ENCODE results near the gene SEC16A. TPM values are rescaled to one million over a fixed set of nuclear protein-coding genes. Genes with fewer than 3 reads are reported as not detected.

The SEC16A gene
- total RNA-seq, 1 experiment from 2014 or later, result 7.5 TPM

- H3K27me3 ChIP-seq, result no peaks in the 10 kb centered on the region
- H3K36me3 ChIP-seq, result peaks cover 56% of the 10 kb centered on the region
- DNase-seq, result no peak
- no peak overlapping the region for H3K4me3 ChIP-seq
- H3K9me3 ChIP-seq, result no peaks in the 10 kb centered on the region
Measured at GRCh38 chr9:136397643-136398042, 85.2 kb downstream of the SEC16A start.

- no peaks in the 10 kb centered on the region for H3K27me3 ChIP-seq
- H3K4me3 ChIP-seq, result no peak overlapping the region
- peaks cover 66% of the 10 kb centered on the region for H3K36me3 ChIP-seq
- H3K9me3 ChIP-seq, result no peaks in the 10 kb centered on the region
- DNase-seq, result no peak
Measured at GRCh38 chr9:136396219-136396515, 86.7 kb downstream of the SEC16A start.

- no peak overlapping the region for H3K4me3 ChIP-seq
- H3K27me3 ChIP-seq, result no peaks in the 10 kb centered on the region
- peaks cover 69% of the 10 kb centered on the region for H3K36me3 ChIP-seq
- DNase-seq, result no peak
- H3K9me3 ChIP-seq, result no peaks in the 10 kb centered on the region
Measured at GRCh38 chr9:136395345-136396218, 87.3 kb downstream of the SEC16A start.

- DNase-seq, result no peak
- H3K36me3 ChIP-seq, result peaks cover 69% of the 10 kb centered on the region
- no peaks in the 10 kb centered on the region for H3K27me3 ChIP-seq
- H3K4me3 ChIP-seq, result no peak overlapping the region
- no peaks in the 10 kb centered on the region for H3K9me3 ChIP-seq
Measured at GRCh38 chr9:136395020-136395340, 87.9 kb downstream of the SEC16A start.

- no peaks in the 10 kb centered on the region for H3K27me3 ChIP-seq
- peaks cover 72% of the 10 kb centered on the region for H3K36me3 ChIP-seq
- no peak overlapping the region for H3K4me3 ChIP-seq
- DNase-seq, result no peak
- no peaks in the 10 kb centered on the region for H3K9me3 ChIP-seq
Measured at GRCh38 chr9:136394312-136395019, 88.4 kb downstream of the SEC16A start.

GRCh38 chr9:136393531-136393930, 89.3 kb downstream of the SEC16A start:
- Histone ChIP-seq H3K36me3 (peaks cover 73% of the 10 kb centered on the region), H3K4me3 (no peak overlapping the region), H3K27me3 (no peaks in the 10 kb centered on the region)

GRCh38 chr9:136392538-136393449, 90.0 kb downstream of the SEC16A start:
- no peaks in the 10 kb centered on the region for H3K9me3 ChIP-seq
- peaks cover 70% of the 10 kb centered on the region for H3K36me3 ChIP-seq
- no peak overlapping the region for H3K4me3 ChIP-seq
- H3K27me3 ChIP-seq, result no peaks in the 10 kb centered on the region
- no peak for DNase-seq

More at GRCh38 chr9:136393531-136393930, 89.3 kb downstream of the SEC16A start:
- no peaks in the 10 kb centered on the region for H3K9me3 ChIP-seq
- no peak for DNase-seq

GRCh38 chr9:136391737-136392537, 90.9 kb downstream of the SEC16A start:
- H3K4me3 ChIP-seq, result no peak overlapping the region
- H3K9me3 ChIP-seq, result no peaks in the 10 kb centered on the region
- DNase-seq, result no peak
- H3K36me3 ChIP-seq, result peaks cover 71% of the 10 kb centered on the region
- H3K27me3 ChIP-seq, result no peaks in the 10 kb centered on the region

Other genes starting within 250 kb of the SEC16A start
- 22.7 and 28.2 TPM in 2 replicates for gene QSOX2, start 237.2 kb downstream of the SEC16A start, total RNA-seq (2014; rRNA removed; shearing (Covaris generic); ENCODE audit: low replicate concordance)
- 0.02 TPM in 1 of 2 replicates, not detected in the other for gene CCDC187, start 178.9 kb downstream of the SEC16A start, total RNA-seq (2014; rRNA removed; shearing (Covaris generic); ENCODE audit: low replicate concordance)
- gene GPSM1, start 155.5 kb downstream of the SEC16A start, total RNA-seq (2014; rRNA removed; shearing (Covaris generic); ENCODE audit: low replicate concordance), result 31.4 and 46.3 TPM in 2 replicates
- gene DNLZ, start 119.3 kb downstream of the SEC16A start, total RNA-seq (2014; rRNA removed; shearing (Covaris generic); ENCODE audit: low replicate concordance), result 15.2 and 47.9 TPM in 2 replicates
- 1.7 TPM in 1 of 2 replicates, not detected in the other for gene CARD9, start 109.4 kb downstream of the SEC16A start, total RNA-seq (2014; rRNA removed; shearing (Covaris generic); ENCODE audit: low replicate concordance)
- 9.1 and 14.1 TPM in 2 replicates for gene SNAPC4, start 82.9 kb downstream of the SEC16A start, total RNA-seq (2014; rRNA removed; shearing (Covaris generic); ENCODE audit: low replicate concordance)
- gene ENTR1, start 72.4 kb downstream of the SEC16A start, total RNA-seq (2014; rRNA removed; shearing (Covaris generic); ENCODE audit: low replicate concordance), result 65.6 and 95.9 TPM in 2 replicates
- 56.3 and 83.7 TPM in 2 replicates for gene PMPCA, start 72.4 kb downstream of the SEC16A start, total RNA-seq (2014; rRNA removed; shearing (Covaris generic); ENCODE audit: low replicate concordance)
- 2.9 and 10.4 TPM in 2 replicates for gene INPP5E, start 43.2 kb downstream of the SEC16A start, total RNA-seq (2014; rRNA removed; shearing (Covaris generic); ENCODE audit: low replicate concordance)
- gene NOTCH1, start 63.0 kb upstream of the SEC16A start, total RNA-seq (2014; rRNA removed; shearing (Covaris generic); ENCODE audit: low replicate concordance), result 4.4 and 4.7 TPM in 2 replicates
- 24.5 and 25.9 TPM in 2 replicates for gene EGFL7, start 179.9 kb upstream of the SEC16A start, total RNA-seq (2014; rRNA removed; shearing (Covaris generic); ENCODE audit: low replicate concordance)
- 58.8 and 116 TPM in 2 replicates for gene AGPAT2, start 204.4 kb upstream of the SEC16A start, total RNA-seq (2014; rRNA removed; shearing (Covaris generic); ENCODE audit: low replicate concordance)
- 11.5 and 13.3 TPM in 2 replicates for gene DIPK1B, start 229.5 kb upstream of the SEC16A start, total RNA-seq (2014; rRNA removed; shearing (Covaris generic); ENCODE audit: low replicate concordance)

Data from MG63 (cell line).